ENCODE measurements around the gene PDK3. TPM values are rescaled to one million over a fixed set of nuclear protein-coding genes. Genes with fewer than 3 reads are reported as not detected.

The PDK3 gene
- total RNA-seq, 1 donor from 2014 or later: 6.2 TPM

- DNase-seq: no peak
Measured at GRCh38 chrX:24482823-24483415, 17.8 kb downstream of the PDK3 start.

DNA sequence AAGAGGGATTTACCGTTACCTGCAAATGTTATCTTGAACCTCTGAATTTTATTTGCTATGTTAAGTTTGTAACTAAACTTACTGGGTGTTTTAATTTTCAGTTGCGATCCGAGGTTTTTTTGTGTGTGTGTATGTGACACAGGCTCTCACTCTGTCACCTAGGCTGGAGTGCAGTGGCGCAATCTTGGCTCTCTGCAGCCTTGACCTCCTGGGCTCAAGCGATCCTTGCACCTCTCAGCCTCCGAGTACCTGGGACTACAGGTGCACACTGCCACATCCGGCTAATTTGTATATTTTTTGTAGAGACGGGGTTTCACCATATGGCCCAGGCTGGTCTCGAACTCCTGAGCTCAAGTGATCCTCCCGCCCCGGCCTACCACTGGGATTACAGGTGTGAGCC is 18.5 kb downstream of the PDK3 start:
- no peak for DNase-seq

DNA sequence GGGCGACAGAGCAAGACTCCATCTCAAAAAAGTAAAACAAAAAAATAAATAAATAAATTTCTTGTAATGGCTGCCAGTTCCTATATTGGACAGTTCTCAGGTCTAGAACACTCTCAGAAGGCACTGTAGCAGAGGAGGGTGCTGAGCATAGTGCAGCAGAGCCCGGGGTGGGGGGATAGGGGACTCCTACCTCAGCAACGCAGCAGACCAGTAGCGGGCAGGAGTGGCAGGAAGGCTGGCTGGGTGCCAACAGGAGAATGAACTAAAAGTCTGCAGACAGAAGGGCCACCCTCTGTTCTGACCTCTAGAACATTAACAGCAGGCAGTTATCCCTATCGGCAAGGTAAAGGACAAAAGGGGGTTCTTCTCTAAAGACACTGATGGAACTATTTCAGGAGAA is 20.2 kb downstream of the PDK3 start:
- no peak for DNase-seq

GRCh38 chrX:24485976-24486680 is 21.0 kb downstream of the PDK3 start:
- DNase-seq: no peak

GRCh38 chrX:24487571-24487970 is 22.5 kb downstream of the PDK3 start:
- no peak for DNase-seq

DNA sequence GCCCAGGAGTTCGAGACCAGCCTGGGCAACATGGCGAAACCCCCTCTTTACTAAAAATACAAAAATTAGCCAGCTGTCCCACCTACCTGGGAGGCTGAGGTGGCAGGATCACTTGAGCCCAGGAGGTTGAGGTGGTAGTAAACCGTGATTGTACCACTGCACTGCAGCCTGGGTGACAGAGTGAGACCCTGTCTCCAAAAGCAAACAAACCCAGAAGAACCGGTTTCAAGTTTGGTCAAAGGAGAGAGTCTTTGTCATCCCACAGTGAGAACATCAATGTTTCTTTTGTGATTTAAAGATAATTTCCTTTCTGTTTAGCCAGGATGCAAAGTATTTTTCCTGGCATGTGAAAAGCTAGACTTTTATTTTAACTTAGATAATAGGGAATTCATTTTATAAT is 26.7 kb downstream of the PDK3 start:
- no peak for DNase-seq

DNA sequence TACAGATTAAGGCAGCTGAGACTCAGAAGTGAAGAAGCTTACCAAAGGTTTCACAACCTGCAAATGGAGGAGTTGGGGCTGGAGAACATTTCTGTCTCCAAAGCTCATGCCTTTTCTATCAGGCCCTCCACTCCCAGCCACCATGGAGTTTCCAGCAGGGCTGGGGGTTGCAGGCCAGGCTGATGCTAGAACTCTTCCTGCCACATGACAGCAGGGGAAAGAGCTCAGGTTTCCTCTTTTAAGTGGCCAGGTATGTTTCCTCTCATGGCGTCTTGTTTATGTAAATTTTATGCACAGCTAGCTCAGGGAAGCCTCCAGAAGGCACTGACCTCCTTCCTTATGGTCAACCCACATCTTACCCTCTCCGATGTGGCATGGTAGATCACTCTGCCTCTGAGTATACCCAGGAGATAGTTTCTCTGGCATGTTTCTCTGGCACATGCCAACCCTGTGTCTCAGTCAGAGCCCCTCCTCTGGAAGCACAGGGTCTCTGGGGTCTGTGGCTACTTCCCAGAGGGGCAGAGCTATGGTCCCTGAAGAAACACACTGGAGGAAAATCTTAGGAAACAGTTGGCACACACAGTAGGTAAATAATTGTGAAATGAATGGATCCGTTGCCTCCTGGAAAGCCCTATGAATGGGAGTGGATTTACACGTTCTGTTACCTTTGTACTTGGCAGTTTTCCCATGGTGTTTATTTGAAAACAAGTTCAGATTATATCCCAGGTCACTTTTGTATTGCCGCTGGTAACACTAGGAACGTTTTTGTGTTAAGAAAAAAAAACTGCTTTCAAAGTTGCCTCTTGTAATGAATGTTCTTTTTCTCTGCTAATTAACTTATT is 28.9 kb downstream of the PDK3 start:
- no peak for DNase-seq

DNA sequence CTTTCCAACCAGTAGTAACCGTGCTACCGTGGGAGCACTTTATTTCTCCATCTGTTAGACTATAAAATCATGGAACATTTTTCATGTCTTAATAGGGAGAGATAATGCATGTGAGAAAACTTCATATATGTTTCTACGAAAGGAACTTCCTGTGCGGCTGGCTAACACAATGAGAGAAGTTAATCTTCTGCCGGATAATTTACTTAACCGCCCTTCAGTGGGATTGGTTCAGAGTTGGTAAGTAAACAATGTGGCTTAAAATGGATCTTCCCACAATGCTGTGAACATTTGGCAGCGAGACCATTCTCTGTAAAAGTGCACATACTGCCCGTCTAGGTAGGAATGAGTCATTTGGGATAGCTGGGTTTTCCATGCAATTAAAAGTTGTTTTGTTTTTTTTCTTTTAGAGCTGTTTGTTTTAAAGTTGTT is 29.6 kb downstream of the PDK3 start:
- DNase-seq: no peak

DNA sequence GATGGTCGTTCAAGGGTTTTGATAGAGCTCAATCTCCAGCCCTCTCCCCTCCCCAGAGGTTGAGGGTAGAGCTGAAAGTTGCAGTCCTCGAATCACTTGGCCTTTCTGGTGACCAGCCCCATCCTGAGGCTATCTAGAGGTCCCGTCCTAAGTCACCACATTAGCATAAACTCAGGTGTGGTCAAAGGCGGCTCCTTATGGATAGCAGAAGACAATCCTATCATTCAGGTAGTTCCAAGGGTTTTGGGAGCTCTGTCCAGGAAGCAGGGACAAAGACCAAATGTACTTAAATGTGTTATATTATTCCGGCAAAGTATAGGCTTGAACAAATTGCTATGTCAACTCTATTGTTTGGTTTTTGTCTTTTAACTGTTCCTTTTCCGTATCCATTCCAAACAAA is 30.6 kb downstream of the PDK3 start:
- DNase-seq: no peak

GRCh38 chrX:24498181-24498580 is 33.1 kb downstream of the PDK3 start:
- DNase-seq: no peak

DNA sequence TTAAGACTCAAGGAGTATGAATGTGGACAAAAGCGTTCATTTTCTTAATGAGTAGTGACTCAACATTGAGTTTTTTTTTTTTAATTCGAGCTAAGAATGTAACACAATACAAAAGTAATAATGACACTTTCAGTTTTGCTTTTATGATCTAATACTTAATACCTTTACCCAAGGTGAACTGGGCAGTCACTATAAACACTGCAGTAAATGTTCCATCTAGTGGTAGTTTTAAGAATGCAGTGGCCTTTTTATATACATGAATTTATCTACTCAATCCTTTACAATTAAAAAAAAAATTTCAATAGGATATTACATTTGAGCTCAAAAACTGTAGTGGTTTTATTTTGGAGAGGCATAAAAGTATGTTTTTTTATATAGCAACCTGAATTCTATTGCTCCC is 33.9 kb downstream of the PDK3 start:
- DNase-seq: no peak

DNA sequence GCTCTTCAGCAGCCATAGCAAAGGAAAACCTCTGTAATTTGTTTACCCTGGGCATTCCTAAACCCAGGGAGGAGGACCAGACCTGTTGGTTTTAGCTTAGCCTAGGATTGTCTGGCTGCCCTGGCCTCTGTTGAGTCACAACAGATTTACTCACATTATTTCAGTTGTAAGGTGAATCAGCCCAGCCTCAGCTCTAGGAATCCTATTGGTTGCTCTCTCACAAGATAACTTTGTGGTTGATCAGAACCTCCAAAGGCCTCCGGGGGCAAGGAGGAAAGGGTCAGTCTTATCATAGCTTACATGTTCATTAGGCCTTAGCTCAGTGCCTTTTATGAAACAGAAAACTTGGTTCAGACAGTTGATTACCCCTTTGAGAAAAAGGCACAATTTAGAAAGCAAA is 41.0 kb downstream of the PDK3 start:
- DNase-seq: no peak

DNA sequence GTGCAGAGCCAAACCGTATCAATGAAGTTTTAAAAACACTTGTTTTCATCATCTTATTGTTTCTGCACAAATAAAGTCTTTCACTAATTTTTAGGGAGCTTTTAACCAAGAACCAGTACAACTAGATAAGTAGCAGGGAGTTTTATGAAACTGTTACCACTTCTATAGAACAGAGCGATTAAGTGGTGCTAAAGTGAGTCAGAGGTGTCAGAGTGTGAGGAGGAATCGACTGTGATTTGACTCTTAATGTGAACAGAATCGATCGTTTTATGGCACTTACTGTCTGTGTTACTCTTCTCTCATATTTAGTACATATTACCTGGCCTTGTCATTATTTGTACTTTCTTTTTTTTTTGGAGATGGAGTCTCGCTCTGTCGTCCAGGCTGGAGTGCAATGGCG is 43.3 kb downstream of the PDK3 start:
- no peak for DNase-seq

DNA sequence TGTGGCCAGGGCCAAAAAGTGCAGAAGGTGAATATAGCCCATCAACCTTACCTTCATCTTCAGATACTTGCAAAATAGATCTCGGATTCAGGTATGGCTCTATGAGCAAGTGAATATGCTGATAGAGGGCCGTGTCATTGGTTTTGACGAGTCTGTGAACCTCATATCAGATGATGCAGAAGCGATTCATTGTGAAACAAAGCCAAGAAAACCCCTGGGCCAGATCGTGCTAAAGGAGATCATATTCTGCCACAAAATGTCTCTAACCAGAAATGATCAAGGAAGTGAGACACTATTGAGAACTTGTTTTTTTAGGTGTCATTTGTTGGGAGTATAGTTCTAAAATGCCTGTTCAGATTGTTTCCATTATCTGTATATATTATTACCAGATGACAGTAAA is 48.3 kb downstream of the PDK3 start:
- no peak for DNase-seq

- no peak for DNase-seq
Measured at GRCh38 chrX:24515447-24515846, 50.4 kb downstream of the PDK3 start.

DNA sequence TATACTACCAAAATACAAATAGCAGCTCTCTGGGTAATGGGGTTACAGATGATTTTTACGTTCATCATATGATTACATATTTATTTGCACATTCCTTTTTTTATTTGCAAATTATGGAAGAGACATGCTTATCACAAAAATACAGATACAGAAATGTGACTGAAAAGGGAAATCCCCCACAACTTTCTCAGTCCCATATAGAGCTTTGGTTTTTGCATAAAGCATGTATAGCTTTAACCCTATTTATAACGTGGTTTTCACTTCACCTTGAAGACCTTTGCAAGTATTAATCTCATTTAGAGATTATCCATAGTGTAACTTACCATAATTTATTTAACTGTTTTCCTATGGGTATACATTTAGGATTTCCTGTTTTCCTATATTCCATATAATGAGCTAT is 55.4 kb downstream of the PDK3 start:
- DNase-seq: no peak

DNA sequence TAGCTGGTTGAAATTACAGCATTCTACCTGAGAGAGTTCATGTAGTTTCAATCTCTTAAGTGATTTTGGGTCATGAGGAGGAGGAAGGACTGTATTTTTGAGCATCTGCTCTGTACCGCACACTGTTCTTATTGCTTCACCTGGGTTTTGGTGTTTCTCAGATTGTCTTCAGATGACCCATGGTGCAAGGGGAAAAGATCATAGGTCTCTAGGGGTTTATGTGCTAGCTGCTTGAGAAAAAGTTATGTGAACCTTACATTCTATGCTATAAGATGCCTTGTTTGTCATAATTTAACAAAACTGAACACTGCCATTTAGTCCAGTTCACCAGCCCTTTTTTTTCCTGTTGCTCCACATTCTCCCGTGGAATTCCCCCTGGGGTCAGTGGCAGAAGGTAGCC is 60.4 kb downstream of the PDK3 start:
- no peak for DNase-seq

- DNase-seq: no peak
Measured at GRCh38 chrX:24526616-24527015, 61.5 kb downstream of the PDK3 start.

GRCh38 chrX:24528605-24529004 is 63.5 kb downstream of the PDK3 start:
- no peak for DNase-seq

DNA sequence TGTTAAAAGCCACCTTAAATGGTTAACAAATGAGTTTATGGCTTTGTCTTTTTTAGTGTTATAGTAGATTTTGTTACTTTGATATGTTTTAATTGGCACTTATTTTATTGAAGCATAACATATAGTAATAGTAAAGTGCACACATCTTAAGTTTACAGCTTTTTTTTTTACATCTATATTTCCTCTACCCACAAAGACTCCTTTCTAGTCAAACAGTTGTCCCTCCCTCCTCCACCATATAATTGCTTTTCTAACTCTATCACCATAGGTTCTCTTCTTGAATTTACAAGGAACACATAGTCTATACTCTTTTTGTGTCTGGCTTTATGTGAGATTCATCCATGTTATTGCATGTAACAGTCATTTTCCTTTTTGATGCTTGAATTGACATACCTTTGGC is 71.5 kb downstream of the PDK3 start:
- DNase-seq: no peak

DNA sequence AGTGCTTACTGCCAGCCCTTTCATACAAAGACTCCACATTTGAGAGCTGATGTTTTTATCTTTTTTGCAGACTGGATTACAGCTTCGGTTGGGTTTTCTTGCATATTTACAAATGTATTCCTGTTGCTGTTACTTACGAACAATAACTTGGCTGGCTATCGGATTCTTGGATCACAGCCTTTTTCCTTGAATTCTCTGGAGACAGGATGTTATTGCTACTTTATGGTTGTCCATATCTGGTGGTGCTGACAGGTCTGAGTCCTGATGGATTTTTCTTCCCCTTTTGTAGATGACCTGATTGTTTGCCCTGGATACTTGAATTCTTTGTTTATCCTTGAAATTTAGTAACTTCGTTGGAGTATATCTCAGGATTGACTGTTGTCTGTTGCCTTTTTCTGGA is 77.7 kb downstream of the PDK3 start:
- no peak for DNase-seq

- no peak for DNase-seq
Measured at GRCh38 chrX:24547961-24548360, 82.9 kb downstream of the PDK3 start.

GRCh38 chrX:24550166-24550565 is 85.1 kb downstream of the PDK3 start:
- DNase-seq: no peak

DNA sequence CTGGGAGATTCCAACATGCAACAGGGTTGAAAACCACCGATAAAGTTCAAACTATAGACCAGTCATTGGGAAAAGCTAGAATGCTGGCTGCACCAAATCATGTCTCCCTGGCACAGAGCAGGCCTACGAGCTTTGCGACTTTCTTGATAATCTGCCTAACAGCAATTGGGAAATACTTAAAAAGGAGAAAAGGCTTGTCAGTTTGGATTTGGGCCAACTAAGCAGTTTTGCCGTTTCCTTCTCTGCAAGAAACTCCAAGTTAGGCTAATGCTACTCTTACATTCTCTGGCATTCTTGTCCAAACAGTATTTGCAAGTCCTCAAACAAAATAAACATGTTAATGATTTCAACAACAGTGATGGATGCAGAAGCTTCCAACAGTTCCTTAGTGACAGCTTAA is 87.9 kb downstream of the PDK3 start:
- no peak for DNase-seq

Data from occipital lobe (tissue), 2 donors.